HEK293 (cell line): ENCODE data around the gene LAMA4.

Experiments
- CTCF ChIA-PET: fragments of 350-600 bp; formaldehyde crosslinking; extraction: SDS; loops from one replicate; lab custom pipeline; 2021; ENCODE audit warnings: antibody characterized with exemption; lab: Yijun Ruan, JAX
- POLR2A ChIA-PET: fragments of 300-600 bp; formaldehyde crosslinking; extraction: SDS; loops from one replicate; lab custom pipeline; 2020; ENCODE audit warnings: antibody characterized with exemption, inconsistent platforms; lab: Yijun Ruan, JAX
- H3K27ac ChIP-seq: fragments of 200-500 bp; sonication (Bioruptor generic); 2 replicates; pipeline ENCODE4 v1.5.1; 2014; ENCODE audit warnings: low read depth, low read length, control low read depth, inconsistent platforms; ENCODE audit errors: extremely low read depth
- H3K36me3 ChIP-seq, 2 experiments: fragments of 200-500 bp in 1 of 2; sonication (Bioruptor generic) in 1 of 2; 1 replicate in 1 of 2; 2 replicates in 1 of 2; pipeline ENCODE4 v1.5.1; 2014 to 2017; ENCODE audit warnings: inconsistent platforms in 2 of 2, low read length in 2 of 2; ENCODE audit not compliant: control insufficient read depth in 2 of 2, insufficient read depth in 1 of 2
- H3K4me1 ChIP-seq: fragments of 200-500 bp; sonication (Bioruptor generic); 2 replicates; pipeline ENCODE4 v1.5.1; 2014; ENCODE audit warnings: mild to moderate bottlenecking, low read length, inconsistent platforms; ENCODE audit not compliant: control insufficient read depth, insufficient read depth
- H3K4me3 ChIP-seq: 2 replicates; pipeline ENCODE4 v1.5.1; 2011; ENCODE audit warnings: low read depth, mild to moderate bottlenecking, control low read depth, low read length, moderate library complexity
- H3K9me3 ChIP-seq: fragments of 200-500 bp; sonication (Bioruptor generic); 2 replicates; pipeline ENCODE4 v1.5.1; 2014; ENCODE audit warnings: low read depth, low read length, inconsistent platforms; ENCODE audit not compliant: control insufficient read depth, insufficient read depth
- BCL11B ChIP-seq: fragments of 450-650 bp; formaldehyde crosslinking; IDR thresholded peaks from 2 replicates; pipeline ENCODE4 v1.5.1; 2016; ENCODE audit warnings: low read depth, missing biosample characterization, missing genetic modification characterization
- BCL6B ChIP-seq: fragments of 450-650 bp; formaldehyde crosslinking; IDR thresholded peaks from 2 replicates; pipeline ENCODE4 v1.5.1; 2017; ENCODE audit warnings: missing biosample characterization, missing genetic modification characterization
- GFI1B ChIP-seq: fragments of 450-650 bp; formaldehyde crosslinking; IDR thresholded peaks from 2 replicates; pipeline ENCODE4 v1.5.1; 2016; ENCODE audit warnings: missing biosample characterization, missing genetic modification characterization
- HOXC10 ChIP-seq: sonication (generic); formaldehyde crosslinking; IDR thresholded peaks from 2 replicates; pipeline ENCODE4 v1.8.1; 2023; ENCODE audit warnings: mild to moderate bottlenecking, missing genetic modification reagents
- MZF1 ChIP-seq: fragments of 450-650 bp; formaldehyde crosslinking; IDR thresholded peaks from 2 replicates; pipeline ENCODE4 v1.5.1; 2017; ENCODE audit warnings: missing biosample characterization, missing genetic modification characterization, borderline replicate concordance
- PATZ1 ChIP-seq: fragments of 450-650 bp; formaldehyde crosslinking; IDR thresholded peaks from 2 replicates; pipeline ENCODE4 v1.5.1; 2016; ENCODE audit warnings: missing biosample characterization, missing genetic modification characterization
- SALL2 ChIP-seq: fragments of 450-650 bp; formaldehyde crosslinking; IDR thresholded peaks from 2 replicates; pipeline ENCODE4 v1.5.0; 2017; ENCODE audit warnings: missing biosample characterization, mild to moderate bottlenecking, missing genetic modification characterization, borderline replicate concordance
- ZFP41 ChIP-seq: fragments of 450-650 bp; formaldehyde crosslinking; IDR thresholded peaks from 2 replicates; pipeline ENCODE4 v1.5.1; 2016; ENCODE audit warnings: missing biosample characterization, missing genetic modification characterization, borderline replicate concordance
- ZNF157 ChIP-seq: fragments of 450-650 bp; formaldehyde crosslinking; IDR thresholded peaks from 2 replicates; pipeline ENCODE4 v1.5.1; 2016; ENCODE audit warnings: missing biosample characterization, missing genetic modification characterization
- ZNF169 ChIP-seq: fragments of 450-650 bp; formaldehyde crosslinking; IDR thresholded peaks from 2 replicates; pipeline ENCODE4 v1.5.1; 2016; ENCODE audit warnings: missing biosample characterization, missing genetic modification characterization
- ZNF19 ChIP-seq: fragments of 450-650 bp; formaldehyde crosslinking; IDR thresholded peaks from 2 replicates; pipeline ENCODE4; 2016; ENCODE audit warnings: missing biosample characterization, missing genetic modification characterization, low read depth
- ZNF24 ChIP-seq: fragments of 450-650 bp; formaldehyde crosslinking; IDR thresholded peaks from 2 replicates; pipeline ENCODE4 v1.5.1; 2016; ENCODE audit warnings: missing biosample characterization, missing genetic modification characterization
- ZNF362 ChIP-seq: fragments of 450-650 bp; formaldehyde crosslinking; IDR thresholded peaks from 2 replicates; pipeline ENCODE4 v1.5.1; 2016; ENCODE audit warnings: missing biosample characterization, missing genetic modification characterization
- ZNF366 ChIP-seq: fragments of 450-650 bp; formaldehyde crosslinking; conservative IDR thresholded peaks from 2 replicates; pipeline ENCODE4 v1.5.1; 2016; ENCODE audit warnings: missing biosample characterization, missing genetic modification characterization
- ZNF426 ChIP-seq: fragments of 450-650 bp; formaldehyde crosslinking; IDR thresholded peaks from 2 replicates; pipeline ENCODE4 v1.5.1; 2017; ENCODE audit warnings: missing biosample characterization, missing genetic modification characterization, mild to moderate bottlenecking, inconsistent platforms, moderate library complexity
- ZNF549 ChIP-seq: fragments of 450-650 bp; IDR thresholded peaks from 2 replicates; pipeline ENCODE4 v1.5.1; 2018; ENCODE audit warnings: missing biosample characterization, missing genetic modification characterization, mild to moderate bottlenecking, inconsistent platforms, moderate library complexity
- ZNF580 ChIP-seq: fragments of 450-650 bp; formaldehyde crosslinking; IDR thresholded peaks from 2 replicates; pipeline ENCODE4 v1.5.1; 2016; ENCODE audit warnings: missing biosample characterization, missing genetic modification characterization
- ZNF621 ChIP-seq: fragments of 450-650 bp; formaldehyde crosslinking; IDR thresholded peaks from 2 replicates; pipeline ENCODE4 v1.5.1; 2017; ENCODE audit warnings: missing biosample characterization, missing genetic modification characterization
- ZNF623 ChIP-seq: fragments of 450-650 bp; formaldehyde crosslinking; IDR thresholded peaks from 2 replicates; pipeline ENCODE4 v1.5.1; 2016; ENCODE audit warnings: missing biosample characterization, missing genetic modification characterization
- ZNF670 ChIP-seq: fragments of 450-650 bp; formaldehyde crosslinking; IDR thresholded peaks from 2 replicates; pipeline ENCODE4 v1.5.1; 2016; ENCODE audit warnings: missing biosample characterization, missing genetic modification characterization, low read depth
- ZNF692 ChIP-seq: fragments of 450-650 bp; formaldehyde crosslinking; IDR thresholded peaks from 2 replicates; pipeline ENCODE4 v1.5.1; 2016; ENCODE audit warnings: missing biosample characterization, missing genetic modification characterization
- ZNF76 ChIP-seq: fragments of 450-650 bp; formaldehyde crosslinking; IDR thresholded peaks from 2 replicates; pipeline ENCODE4; 2016; ENCODE audit warnings: low read depth, missing biosample characterization, missing genetic modification characterization, borderline replicate concordance
- ZNF768 ChIP-seq: fragments of 450-650 bp; formaldehyde crosslinking; IDR thresholded peaks from 2 replicates; pipeline ENCODE4 v1.5.1; 2018; ENCODE audit warnings: missing biosample characterization, mild to moderate bottlenecking, missing genetic modification characterization
- ZNF777 ChIP-seq: fragments of 450-650 bp; formaldehyde crosslinking; IDR thresholded peaks from 2 replicates; pipeline ENCODE4 v1.5.1; 2017; ENCODE audit warnings: missing biosample characterization, missing genetic modification characterization, borderline replicate concordance

The LAMA4 gene

GRCh38 chr6:112141707-112142106 lies 112.7 kb downstream of the LAMA4 start (continued):
- TF ChIP-seq ZNF24 (tag by site-specific recombination) (no peak), HOXC10 (CRISPR knock-in tag) (no peak), ZNF621 (no peak), ZNF157 (tag by site-specific recombination) (no peak), ZNF426 (tag by site-specific recombination) (no peak), SALL2 (no peak), ZFP41 (tag by site-specific recombination) (no peak), ZNF670 (tag by site-specific recombination) (no peak)

GRCh38 chr6:112139052-112139451 lies 115.3 kb downstream of the LAMA4 start:
- POLR2A ChIA-PET, result interaction anchor here (0.6 kb wide), 1 partner anchor 56 kb away, joined by 3 read pairs; no protein-coding TSS in a partner anchor
- H3K9me3 ChIP-seq, result no peaks in the 10 kb centered on the region
- H3K27ac ChIP-seq, result no peak overlapping the region
- CTCF ChIA-PET, result interaction anchor here (0.5 to 1.0 kb wide), 2 partner anchors 25 to 50 kb away, joined by 3 read pairs; no protein-coding TSS in a partner anchor
- TF ChIP-seq ZNF549 (tag by site-specific recombination) (no peak), ZNF670 (tag by site-specific recombination) (no peak), ZNF580 (tag by site-specific recombination) (no peak), BCL11B (tag by site-specific recombination) (no peak), SALL2 (no peak), ZNF169 (tag by site-specific recombination) (no peak), ZNF19 (no peak), BCL6B (no peak)
- no peaks in the 10 kb centered on the region for H3K4me1 ChIP-seq
- no peak overlapping the region for H3K4me3 ChIP-seq
- peaks cover 3 to 20% of the 10 kb centered on the region in 2 experiments for H3K36me3 ChIP-seq

GRCh38 chr6:112130878-112131277 lies 123.5 kb downstream of the LAMA4 start:
- Histone ChIP-seq H3K27ac (no peak overlapping the region), H3K4me3 (no peak overlapping the region), H3K36me3 (peaks cover 11% of the 10 kb centered on the region in 2 experiments; a peak in 2 of 3 replicates), H3K4me1 (no peaks in the 10 kb centered on the region), H3K9me3 (no peaks in the 10 kb centered on the region)
- ChIA-PET POLR2A (no interaction called here), CTCF (interaction anchor here (0.8 to 1.0 kb wide), 2 partner anchors 31 to 44 kb away, joined by 3 read pairs; partner anchors contain the start of genes FAM229B and TUBE1)
- no peak for TF ChIP-seq ZNF24 (tag by site-specific recombination)
- TF ChIP-seq MZF1 (tag by site-specific recombination), result no peak
- TF ChIP-seq ZNF768 (tag by site-specific recombination), result no peak
- TF ChIP-seq, all 188 proteins: peak for 0

GRCh38 chr6:112128208-112128607 lies 126.2 kb downstream of the LAMA4 start:
- Histone ChIP-seq H3K4me3 (no peak overlapping the region), H3K36me3 (peaks cover 7 to 11% of the 10 kb centered on the region in 2 experiments; a peak in 2 of 3 replicates), H3K4me1 (no peaks in the 10 kb centered on the region), H3K27ac (no peak overlapping the region), H3K9me3 (no peaks in the 10 kb centered on the region)
- POLR2A ChIA-PET, result no interaction called here
- CTCF ChIA-PET, result interaction anchor here (1.8 kb wide), 1 partner anchor 35 kb away, joined by 6 read pairs; no protein-coding TSS in a partner anchor
- TF ChIP-seq PATZ1 (tag by site-specific recombination) (no peak), ZNF362 (tag by site-specific recombination) (no peak), ZNF623 (tag by site-specific recombination) (no peak), ZNF76 (tag by site-specific recombination) (no peak), ZNF366 (tag by site-specific recombination) (no peak), ZNF692 (tag by site-specific recombination) (no peak), GFI1B (tag by site-specific recombination) (no peak), ZNF777 (tag by site-specific recombination) (no peak)
